MM.1S (cell line): Measurements from ENCODE around the gene SP1.
"Not testable (repeated sequence)": the region's sequence is repeated elsewhere in the genome, so short reads cannot be mapped to it uniquely, and the experiment has no call there.

Source experiments
- DNase-seq: peaks from one replicate; pipeline ENCODE4 v3.0.0-alpha.2; 2015
- H2AFZ ChIP-seq: fragments of 300-600 bp; sonication (generic); 2 replicates; pipeline ENCODE4 v1.6.0; 2016; ENCODE audit warnings: antibody characterized with exemption, low read length
- H3F3A ChIP-seq: fragments of 300-600 bp; sonication (generic); 2 replicates; pipeline ENCODE4 v1.6.1; 2016; ENCODE audit warnings: mild to moderate bottlenecking, antibody characterized with exemption, low read length, moderate library complexity, mixed read lengths; ENCODE audit not compliant: insufficient read depth
- H3K27ac ChIP-seq: fragments of 300-600 bp; sonication (generic); 2 replicates; pipeline ENCODE4 v1.5.1; 2016; ENCODE audit warnings: mild to moderate bottlenecking, low read length
- H3K27me3 ChIP-seq: fragments of 300-600 bp; sonication (generic); replicated peaks from 2 replicates; pipeline ENCODE4 v1.6.0; 2016; ENCODE audit warnings: low read length; ENCODE audit not compliant: insufficient read depth
- H3K36me3 ChIP-seq: fragments of 300-600 bp; sonication (generic); replicated peaks from 2 replicates; pipeline ENCODE4 v1.6.1; 2016; ENCODE audit warnings: mild to moderate bottlenecking, low read length, mixed read lengths; ENCODE audit not compliant: insufficient read depth
- H3K4me1 ChIP-seq: fragments of 300-600 bp; sonication (generic); 2 replicates; pipeline ENCODE4 v1.6.1; 2016; ENCODE audit warnings: low read length, mixed read lengths
- H3K4me2 ChIP-seq: fragments of 300-600 bp; sonication (generic); 2 replicates; pipeline ENCODE4 v1.6.0; 2016; ENCODE audit warnings: low read depth, low read length
- H3K4me3 ChIP-seq: fragments of 300-600 bp; sonication (generic); 2 replicates; pipeline ENCODE4 v1.5.1; 2016; ENCODE audit warnings: low read length, mixed read lengths
- H3K79me2 ChIP-seq: fragments of 300-600 bp; sonication (generic); 2 replicates; pipeline ENCODE4 v1.6.1; 2016; ENCODE audit warnings: mixed run types, low read length, mixed read lengths
- H3K9ac ChIP-seq: fragments of 300-600 bp; sonication (generic); 2 replicates; pipeline ENCODE4 v1.6.1; 2016; ENCODE audit warnings: low read length, mixed read lengths
- H3K9me2 ChIP-seq: fragments of 300-600 bp; sonication (generic); replicated peaks from 2 replicates; pipeline ENCODE4 v1.6.1; 2016; ENCODE audit warnings: mild to moderate bottlenecking, low read length, mixed read lengths; ENCODE audit not compliant: insufficient read depth
- H3K9me3 ChIP-seq: fragments of 300-600 bp; sonication (generic); replicated peaks from 2 replicates; pipeline ENCODE4 v1.6.1; 2016; ENCODE audit warnings: mild to moderate bottlenecking, low read length, mixed read lengths; ENCODE audit not compliant: insufficient read depth
- H4K20me1 ChIP-seq: fragments of 300-600 bp; sonication (generic); 2 replicates; pipeline ENCODE4 v1.6.1; 2016; ENCODE audit warnings: mild to moderate bottlenecking, low read length, moderate library complexity, mixed read lengths; ENCODE audit not compliant: insufficient read depth
- EZH2 ChIP-seq: fragments of 300-600 bp; sonication (generic); optimal IDR thresholded peaks from 2 replicates; pipeline ENCODE3; 2017; ENCODE audit warnings: low read depth, mild to moderate bottlenecking, antibody characterized with exemption, low read length, mixed read lengths
- EZH2phosphoT487 ChIP-seq: fragments of 300-600 bp; sonication (generic); IDR thresholded peaks from 2 replicates; pipeline ENCODE4 v1.6.1; 2018; ENCODE audit warnings: antibody characterized with exemption, low read length
- TF ChIP-seq, protein P1 (sequence below): fragments of 300-600 bp; sonication (generic); IDR thresholded peaks from 2 replicates; pipeline ENCODE4 v1.5.1; 2016; ENCODE audit warnings: antibody characterized with exemption, low read length, mixed read lengths

SP1 gene

DNA sequence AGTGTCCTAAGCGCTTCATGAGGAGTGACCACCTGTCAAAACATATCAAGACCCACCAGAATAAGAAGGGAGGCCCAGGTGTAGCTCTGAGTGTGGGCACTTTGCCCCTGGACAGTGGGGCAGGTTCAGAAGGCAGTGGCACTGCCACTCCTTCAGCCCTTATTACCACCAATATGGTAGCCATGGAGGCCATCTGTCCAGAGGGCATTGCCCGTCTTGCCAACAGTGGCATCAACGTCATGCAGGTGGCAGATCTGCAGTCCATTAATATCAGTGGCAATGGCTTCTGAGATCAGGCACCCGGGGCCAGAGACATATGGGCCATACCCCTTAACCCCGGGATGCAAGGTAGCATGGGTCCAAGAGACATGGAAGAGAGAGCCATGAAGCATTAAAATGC is 31.0 kb downstream of the SP1 start:
- TF ChIP-seq, protein P1, sequence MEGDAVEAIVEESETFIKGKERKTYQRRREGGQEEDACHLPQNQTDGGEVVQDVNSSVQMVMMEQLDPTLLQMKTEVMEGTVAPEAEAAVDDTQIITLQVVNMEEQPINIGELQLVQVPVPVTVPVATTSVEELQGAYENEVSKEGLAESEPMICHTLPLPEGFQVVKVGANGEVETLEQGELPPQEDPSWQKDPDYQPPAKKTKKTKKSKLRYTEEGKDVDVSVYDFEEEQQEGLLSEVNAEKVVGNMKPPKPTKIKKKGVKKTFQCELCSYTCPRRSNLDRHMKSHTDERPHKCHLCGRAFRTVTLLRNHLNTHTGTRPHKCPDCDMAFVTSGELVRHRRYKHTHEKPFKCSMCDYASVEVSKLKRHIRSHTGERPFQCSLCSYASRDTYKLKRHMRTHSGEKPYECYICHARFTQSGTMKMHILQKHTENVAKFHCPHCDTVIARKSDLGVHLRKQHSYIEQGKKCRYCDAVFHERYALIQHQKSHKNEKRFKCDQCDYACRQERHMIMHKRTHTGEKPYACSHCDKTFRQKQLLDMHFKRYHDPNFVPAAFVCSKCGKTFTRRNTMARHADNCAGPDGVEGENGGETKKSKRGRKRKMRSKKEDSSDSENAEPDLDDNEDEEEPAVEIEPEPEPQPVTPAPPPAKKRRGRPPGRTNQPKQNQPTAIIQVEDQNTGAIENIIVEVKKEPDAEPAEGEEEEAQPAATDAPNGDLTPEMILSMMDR: no peak
- TF ChIP-seq EZH2phosphoT487 (no peak), EZH2 (no peak)
- Histone ChIP-seq H2AFZ (no peak overlapping the region), H3K27me3 (no peaks in the 10 kb centered on the region), H3K9ac (no peak overlapping the region), H3K79me2 (peaks cover 13% of the 10 kb centered on the region), H3K27ac (no peak overlapping the region), H3K9me2 (no peaks in the 10 kb centered on the region), H3K36me3 (peaks cover 3% of the 10 kb centered on the region; the same call in 1 of the 2 replicates), H4K20me1 (no peaks in the 10 kb centered on the region), H3K4me1 (peaks cover 17% of the 10 kb centered on the region), H3F3A (peaks cover 6% of the 10 kb centered on the region; the same call in 1 of the 2 replicates), H3K4me3 (no peak overlapping the region), H3K4me2 (no peak overlapping the region), H3K9me3 (no peaks in the 10 kb centered on the region)
- DNase-seq: no peak

DNA sequence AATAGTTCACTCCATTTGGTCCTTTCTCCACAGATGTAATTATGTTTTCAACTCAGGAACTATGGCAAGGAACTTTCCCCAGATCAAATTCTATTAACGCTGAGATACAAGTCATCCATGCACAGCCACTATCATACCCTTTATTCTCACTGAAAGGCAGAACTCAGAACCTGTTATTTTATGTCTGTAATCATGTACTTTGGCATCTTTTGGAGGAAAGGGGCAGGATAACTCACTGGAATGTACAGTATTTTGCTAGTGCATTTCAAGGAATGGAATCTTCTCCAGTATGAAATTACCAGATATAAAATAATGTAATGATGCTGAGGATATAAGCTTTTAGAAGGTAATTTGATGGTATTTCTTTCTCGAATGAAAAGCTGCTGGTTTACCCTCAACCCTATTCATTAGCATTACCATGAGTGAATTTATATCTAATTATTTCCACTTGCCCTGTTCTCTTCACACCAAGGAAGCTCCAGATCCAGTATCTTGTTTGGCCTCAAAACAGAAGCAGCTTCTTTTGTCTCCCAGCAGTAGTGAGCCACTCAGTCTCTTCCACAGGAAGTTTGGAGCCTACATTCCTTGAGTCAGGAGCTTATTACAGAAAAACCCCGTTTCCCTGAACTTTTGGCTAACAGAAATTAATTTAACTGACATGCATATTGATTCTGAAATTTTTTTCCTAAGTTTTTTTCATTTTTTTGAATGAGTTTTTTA is 33.7 kb downstream of the SP1 start:
- Histone ChIP-seq H3K36me3 (no peaks in the 10 kb centered on the region; the same call in 1 of the 2 replicates), H3K9ac (no peak overlapping the region), H3K4me2 (peak overlapping the region; percentile 68; the same call in 1 of the 2 replicates), H3K9me2 (no peaks in the 10 kb centered on the region), H3K79me2 (0 out of 2 replicates have a peak, but pooled peaks cover 8% of the 10 kb centered on the region), H3K27me3 (no peaks in the 10 kb centered on the region), H3K4me1 (peaks cover 17% of the 10 kb centered on the region), H2AFZ (no peak overlapping the region), H3F3A (peaks cover 6% of the 10 kb centered on the region; the same call in 1 of the 2 replicates), H3K27ac (no peak overlapping the region), H3K4me3 (no peak overlapping the region), H3K9me3 (no peaks in the 10 kb centered on the region), H4K20me1 (no peaks in the 10 kb centered on the region)
- TF ChIP-seq EZH2 (no peak), EZH2phosphoT487 (no peak)
- TF ChIP-seq, protein P1: no peak
- no peak for DNase-seq

DNA sequence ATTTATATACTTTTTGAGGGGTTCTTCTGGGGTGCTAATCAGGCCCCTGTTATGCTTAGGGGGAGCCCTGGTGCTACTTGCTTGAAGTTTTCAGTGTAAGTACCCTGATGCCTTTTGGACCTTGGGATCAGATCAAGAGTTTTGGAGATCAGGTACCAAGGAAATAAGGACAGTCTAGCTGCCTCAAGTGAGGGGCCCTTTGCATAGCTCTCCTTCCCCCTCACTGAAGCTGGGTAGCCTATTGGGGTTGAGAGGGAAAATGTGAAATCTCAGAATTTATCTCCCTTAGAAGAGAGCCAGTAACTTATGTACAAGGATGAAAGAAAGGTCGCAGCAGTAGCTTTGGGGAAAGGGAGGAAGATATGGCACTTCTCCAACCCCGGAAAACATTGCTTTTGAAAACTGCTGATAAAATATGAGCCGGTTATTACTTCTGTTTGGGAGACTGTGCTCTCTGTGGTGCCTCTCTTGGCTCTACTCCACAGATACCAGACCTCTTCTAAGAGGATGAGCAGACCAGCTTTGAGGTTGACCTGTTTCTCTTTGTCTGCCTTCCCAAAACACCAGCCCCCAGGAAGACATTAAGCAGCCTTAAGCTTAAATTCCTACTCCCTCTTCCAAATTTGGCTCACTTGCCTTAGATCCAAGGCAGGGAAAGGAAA is 34.9 kb downstream of the SP1 start:
- Histone ChIP-seq H3K4me3 (no peak overlapping the region), H3F3A (peaks cover 6% of the 10 kb centered on the region; the same call in 1 of the 2 replicates), H3K9me2 (no peaks in the 10 kb centered on the region), H3K4me1 (peaks cover 17% of the 10 kb centered on the region), H3K27me3 (no peaks in the 10 kb centered on the region), H3K9me3 (no peaks in the 10 kb centered on the region), H3K27ac (no peak overlapping the region), H3K79me2 (0 out of 2 replicates have a peak, but pooled peaks cover 4% of the 10 kb centered on the region), H3K36me3 (no peaks in the 10 kb centered on the region), H2AFZ (no peak overlapping the region), H3K9ac (no peak overlapping the region), H3K4me2 (no peak overlapping the region), H4K20me1 (no peaks in the 10 kb centered on the region)
- no peak for DNase-seq
- TF ChIP-seq, protein P1: no peak
- TF ChIP-seq EZH2phosphoT487: no peak
- no peak for TF ChIP-seq EZH2

DNA sequence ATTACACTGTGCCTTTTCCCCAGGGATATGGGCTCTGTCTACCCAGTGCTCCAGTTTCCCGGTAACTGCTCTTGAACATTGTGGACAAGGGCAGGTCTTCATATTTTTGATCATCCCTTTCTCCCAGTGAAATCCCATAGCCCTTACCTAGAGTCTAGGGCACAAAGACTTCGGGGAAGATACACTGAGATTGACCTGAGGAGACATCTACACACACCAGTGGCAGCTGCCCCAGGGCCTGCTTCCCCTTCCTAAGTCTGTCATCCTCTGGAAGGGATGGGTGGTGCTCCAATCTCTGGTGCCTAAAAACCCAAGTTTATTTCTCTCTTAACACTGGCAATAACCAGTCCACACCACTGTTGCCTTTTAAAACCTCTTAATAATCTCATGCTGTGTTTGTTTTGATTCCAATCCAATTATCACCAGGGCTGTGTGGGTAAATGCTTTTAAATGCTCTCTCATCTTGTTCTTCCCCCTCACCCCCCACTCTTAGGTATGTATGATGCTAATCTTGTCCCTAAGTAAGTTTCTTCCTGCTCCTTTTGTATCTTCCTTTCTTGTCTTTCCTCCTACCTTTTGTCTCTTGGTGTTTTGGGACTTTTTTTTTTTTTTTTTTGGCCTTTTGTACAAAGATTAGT is 35.9 kb downstream of the SP1 start:
- peaks cover 17% of the 10 kb centered on the region for H3K4me1 ChIP-seq
- H2AFZ ChIP-seq, H3K9ac ChIP-seq, H3K9me3 ChIP-seq, H3K27ac ChIP-seq, H3F3A ChIP-seq, H3K27me3 ChIP-seq, H3K4me2 ChIP-seq, H3K36me3 ChIP-seq, DNase-seq, H3K9me2 ChIP-seq, H3K79me2 ChIP-seq, H4K20me1 ChIP-seq, H3K4me3 ChIP-seq: not testable (repeated sequence)

DNA sequence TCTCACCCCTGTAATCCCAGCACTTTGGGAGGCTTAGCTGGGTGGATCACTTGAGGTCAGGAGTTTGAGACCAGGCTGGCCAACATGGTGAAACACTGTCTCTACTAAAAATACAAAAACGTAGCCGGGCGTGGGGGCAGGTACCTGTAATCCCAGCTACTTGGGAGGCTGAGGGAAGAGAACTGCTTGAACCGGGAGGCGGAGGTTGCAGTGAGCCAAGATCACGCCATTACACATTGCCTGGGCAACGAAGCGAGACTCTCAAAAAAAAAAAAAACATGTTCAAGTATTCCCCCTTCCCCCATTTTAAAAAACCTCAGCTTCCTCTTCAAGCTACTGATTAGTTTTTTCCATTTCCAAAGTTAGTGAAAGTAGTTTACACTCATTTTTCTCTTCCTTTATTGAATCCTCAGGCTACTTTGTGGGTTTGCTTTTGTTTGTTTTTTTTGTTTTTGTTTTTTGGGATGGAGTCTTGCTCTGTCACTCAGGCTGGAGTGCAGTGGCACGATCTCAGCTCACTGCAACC is 37.4 kb downstream of the SP1 start:
- not testable (repeated sequence) for H3K27ac ChIP-seq, H3K79me2 ChIP-seq, DNase-seq, H3F3A ChIP-seq, H3K4me2 ChIP-seq, H4K20me1 ChIP-seq, H3K9me2 ChIP-seq, H3K36me3 ChIP-seq, H3K9ac ChIP-seq, H3K9me3 ChIP-seq, H3K27me3 ChIP-seq, H2AFZ ChIP-seq, H3K4me3 ChIP-seq
- peaks cover 14% of the 10 kb centered on the region for H3K4me1 ChIP-seq
